C4-2B (cell line): Measurements from ENCODE around the gene ZNF524.

ENCODE experiments used
- CTCF ChIP-seq: fragments of 450-650 bp; conservative IDR thresholded peaks from 2 replicates; pipeline ENCODE4 v1.5.1; 2017; ENCODE audit warnings: mild to moderate bottlenecking
- ZFX ChIP-seq: fragments of 450-650 bp; IDR thresholded peaks from 2 replicates; pipeline ENCODE4 v1.6.1; 2017

- TF ChIP-seq CTCF (no peak), ZFX (no peak)
Measured at GRCh38 chr19:55584871-55585270, 15.2 kb upstream of the ZNF524 start.
